K562 (cell line): Measurements from ENCODE around the gene DIAPH1. TPM values are rescaled to one million over a fixed set of nuclear protein-coding genes. Genes with fewer than 3 reads are reported as not detected.

Experiments
- BCLAF1 ChIP-seq, 2 experiments: fragments of 450-650 bp in 1 of 2; IDR thresholded peaks; 2 replicates each; pipeline ENCODE4 v1.6.1; 2011 to 2017; ENCODE audit warnings: low read depth in 2 of 2, antibody characterized with exemption in 1 of 2, borderline replicate concordance in 1 of 2, low read length in 1 of 2, mild to moderate bottlenecking in 1 of 2, mixed read lengths in 1 of 2; ENCODE audit not compliant: control insufficient read depth in 1 of 2
- BRD4 ChIP-seq: fragments of 200-600 bp; sonication (generic); IDR thresholded peaks from 2 replicates; pipeline ENCODE4 v1.6.1; 2017; ENCODE audit warnings: inconsistent platforms
- CREB1 ChIP-seq, 2 experiments: sonication (generic) in 1 of 2; formaldehyde crosslinking in 1 of 2; IDR thresholded peaks; 2 replicates each; pipeline versions ENCODE4 v1.6.1 to v1.8.0; 2012 to 2022; ENCODE audit warnings: inconsistent platforms in 1 of 2, mild to moderate bottlenecking in 1 of 2, missing genetic modification reagents in 1 of 2, moderate library complexity in 1 of 2
- CTCF ChIP-seq, 3 experiments: IDR thresholded peaks in 2 of 3; conservative IDR thresholded peaks in 1 of 3; 2 replicates each; pipeline ENCODE4 v1.5.1; 2011 to 2012; ENCODE audit warnings: low read length in 3 of 3, mild to moderate bottlenecking in 3 of 3, control low read depth in 2 of 3, improper control_type of control experiment in 1 of 3, inconsistent platforms in 1 of 3, low read depth in 1 of 3, mixed read lengths in 1 of 3, moderate library complexity in 1 of 3; ENCODE audit not compliant: insufficient read depth in 2 of 3
- ELF1 ChIP-seq: fragments of 200-800 bp; sonication (Bioruptor generic); IDR thresholded peaks from 2 replicates; pipeline ENCODE4 v1.6.1; 2016; ENCODE audit warnings: missing genetic modification characterization, missing compliant biosample characterization
- GABPB1 ChIP-seq: sonication (generic); formaldehyde crosslinking; IDR thresholded peaks from 2 replicates; pipeline ENCODE4 v1.8.0; 2022; ENCODE audit warnings: mild to moderate bottlenecking, missing genetic modification reagents
- HCFC1 ChIP-seq: IDR thresholded peaks from 2 replicates; pipeline ENCODE4 v1.6.1; 2012; ENCODE audit warnings: low read depth, low read length, improper control_type of control experiment
- IFI16 ChIP-seq: fragments of 250-450 bp; sonication (Bioruptor Pico); IDR thresholded peaks from 2 replicates; pipeline ENCODE4 v2.1.2; 2022; ENCODE audit warnings: mild to moderate bottlenecking, inconsistent platforms
- KLF16 ChIP-seq: IDR thresholded peaks from 2 replicates; pipeline ENCODE4 v1.6.1; 2016; ENCODE audit warnings: antibody characterized with exemption
- MAFG ChIP-seq: fragments of 450-650 bp; conservative IDR thresholded peaks from 2 replicates; pipeline ENCODE4 v1.6.1; 2016; ENCODE audit warnings: missing genetic modification characterization, missing compliant biosample characterization
- NCOA1 ChIP-seq: fragments of 450-650 bp; IDR thresholded peaks from 2 replicates; pipeline ENCODE4 v1.6.1; 2016; ENCODE audit warnings: low read depth
- NR2C2 ChIP-seq, 2 experiments: fragments of 200-800 bp in 1 of 2; sonication (Bioruptor generic) in 1 of 2; sonication (generic) in 1 of 2; formaldehyde crosslinking in 1 of 2; IDR thresholded peaks; 2 replicates each; pipeline versions ENCODE4 v1.6.1 to v1.8.0; 2016 to 2022; ENCODE audit warnings: mild to moderate bottlenecking in 1 of 2, missing compliant biosample characterization in 1 of 2, missing genetic modification characterization in 1 of 2, missing genetic modification reagents in 1 of 2
- POLR2AphosphoS2 ChIP-seq: IDR thresholded peaks from 2 replicates; pipeline ENCODE4 v1.6.1; 2012; ENCODE audit warnings: low read length, improper control_type of control experiment
- RUNX1 ChIP-seq: sonication (generic); IDR thresholded peaks from 2 replicates; pipeline ENCODE4 v1.6.1; 2016; ENCODE audit warnings: antibody characterized with exemption, low read depth
- SMC3 ChIP-seq: conservative IDR thresholded peaks from 2 replicates; pipeline ENCODE4 v1.6.1; 2011; ENCODE audit warnings: low read depth, low read length, improper control_type of control experiment; ENCODE audit not compliant: insufficient read depth
- SP2 ChIP-seq: IDR thresholded peaks from 2 replicates; pipeline ENCODE4 v1.6.1; 2011; ENCODE audit warnings: mild to moderate bottlenecking, low read depth, low read length, moderate library complexity; ENCODE audit not compliant: poor library complexity, severe bottlenecking; ENCODE audit errors: extremely low read depth
- SRSF9 ChIP-seq: fragments of 200-400 bp; formaldehyde crosslinking; IDR thresholded peaks from 2 replicates; pipeline ENCODE4 v1.6.1; 2017; ENCODE audit warnings: low read depth, low read length, borderline replicate concordance
- STAG1 ChIP-seq: sonication (generic); formaldehyde crosslinking; IDR thresholded peaks from 2 replicates; pipeline ENCODE4 v1.5.0; 2020; ENCODE audit warnings: missing genetic modification reagents, borderline replicate concordance
- ZFP36 ChIP-seq: fragments of 150-350 bp; IDR thresholded peaks from 2 replicates; pipeline ENCODE4 v1.6.1; 2018; ENCODE audit warnings: low read length, low read depth; ENCODE audit not compliant: partially characterized antibody
- ZKSCAN1 ChIP-seq: fragments of 150-350 bp; IDR thresholded peaks from 2 replicates; pipeline ENCODE4 v1.6.1; 2016; ENCODE audit warnings: low read depth, low read length
- ZKSCAN8 ChIP-seq: fragments of 200-800 bp; sonication (Bioruptor generic); IDR thresholded peaks from 2 replicates; pipeline ENCODE4 v1.6.1; 2016; ENCODE audit warnings: missing genetic modification characterization, missing compliant biosample characterization
- ZNF232 ChIP-seq: sonication (generic); formaldehyde crosslinking; IDR thresholded peaks from 2 replicates; pipeline ENCODE4 v1.8.0; 2022; ENCODE audit warnings: mild to moderate bottlenecking, missing genetic modification reagents
- ZNF696 ChIP-seq: fragments of 250-450 bp; sonication (Bioruptor Pico); conservative IDR thresholded peaks from 2 replicates; pipeline ENCODE4 v1.4.0; 2020; ENCODE audit warnings: mild to moderate bottlenecking, moderate library complexity
- ZZZ3 ChIP-seq: fragments of 450-650 bp; IDR thresholded peaks from 2 replicates; pipeline ENCODE4 v1.6.1; 2016; ENCODE audit warnings: antibody characterized with exemption, mild to moderate bottlenecking, moderate library complexity
- polyA plus RNA-seq, 8 experiments: library from polyadenylated mRNA; depleted of rRNA in 4 of 8; stranded (reverse) in 5 of 8; unstranded in 3 of 8; fragments of >200 nt; fragmentation: Nextera tagmentation in 2 of 8; fragmentation: Illumina TruSeq in 1 of 8; extraction: Ambion mirVana in 2 of 8; extraction: Trizol in 1 of 8; gene quantifications; 2 replicates each; pipeline versions ENCODE4 v1.2.1 to v1.2.3, GENCODE V29; 2011 to 2014; ENCODE audit warnings: inconsistent platforms in 1 of 8, missing spikeins in 1 of 8
- total RNA-seq, 7 experiments: library from RNA; depleted of rRNA in 6 of 7; stranded (reverse); fragments of >200 nt in 6 of 7; fragmentation: Illumina TruSeq in 2 of 7; extraction: Trizol in 2 of 7; gene quantifications; 2 replicates each; pipeline versions ENCODE4 v1.2.1 to v1.2.3, GENCODE V29; 2011 to 2021; ENCODE audit warnings: low replicate concordance in 1 of 7

Gene DIAPH1
- total and polyA plus RNA-seq, 9 of the 15 experiments (the other 6 are each of a cell fraction or from before 2014, with no cell fraction given): 60.8 to 328 (median 97.8) TPM

GRCh38 chr5:141564216-141564692 is 54.5 kb downstream of the DIAPH1 start (continued):
- TF ChIP-seq ZKSCAN1 (no peak), ZNF232 (no peak), BRD4 (no peak), RUNX1 (no peak), ZKSCAN8 (CRISPR knock-in tag) (no peak), HCFC1 (peak; percentile 75), SMC3 (peak; percentile 82), GABPB1 (CRISPR knock-in tag) (peak; percentile 63; the same call in 1 of the 2 replicates), KLF16 (peak; percentile 54; the same call in 1 of the 2 replicates), BCLAF1 (IDR thresholded peaks at IDR 0.05; ENCODE audit: borderline replicate concordance in 1 of 2, control insufficient read depth in 1 of 2, low read depth in 2 of 2, low read length in 1 of 2) (0 out of 4 replicates have a peak, but pooled peaks of 1 of the 2 experiments have one; percentile 71), STAG1 (no peak), MAFG (peak; percentile 94), ZFP36 (no peak), CTCF (IDR thresholded peaks at IDR 0.05 in 2 of 3, conservative IDR thresholded peaks at IDR 0.05 in 1 of 3; ENCODE audit: insufficient read depth in 2 of 3, low read depth in 1 of 3, low read length in 3 of 3) (peak; percentile 92 to 98 (median 95)), SP2 (no peak), NCOA1 (peak; percentile 34; the same call in 1 of the 2 replicates), ZNF696 (no peak), SRSF9 (no peak), NR2C2 (CRISPR knock-in tag; IDR thresholded peaks at IDR 0.05) (no peak), NR2C2 (tag; IDR thresholded peaks at IDR 0.05) (0 out of 2 replicates have a peak, but pooled peaks have one; percentile 33), CREB1 (IDR thresholded peaks at IDR 0.05) (peak; percentile 94), CREB1 (CRISPR knock-in tag; IDR thresholded peaks at IDR 0.05) (peak; percentile 72), ZZZ3 (0 out of 2 replicates have a peak, but pooled peaks have one; percentile 61), IFI16 (CRISPR knock-in tag) (no peak), POLR2AphosphoS2 (peak; percentile 75; the same call in 1 of the 2 replicates), ELF1 (tag) (no peak)
